HUES6 (cell line): ENCODE results near the gene FES.
A peak's percentile ranks its signal among the peaks of the same experiment; 100 is the strongest.

Experiments
- H3K27ac ChIP-seq: 2 replicates; pipeline ENCODE4 v1.7.0; 2013; ENCODE audit warnings: low read depth, mild to moderate bottlenecking, low read length, inconsistent platforms
- H3K27me3 ChIP-seq: 2 replicates; pipeline ENCODE4 v1.6.1; 2013; ENCODE audit warnings: low read length; ENCODE audit not compliant: control insufficient read depth, insufficient read depth
- H3K36me3 ChIP-seq: 2 replicates; pipeline ENCODE4 v1.6.1; 2013; ENCODE audit warnings: low read length; ENCODE audit not compliant: control insufficient read depth, insufficient read depth
- H3K4me1 ChIP-seq: 2 replicates; pipeline ENCODE4 v1.6.1; 2013; ENCODE audit warnings: low read length; ENCODE audit not compliant: control insufficient read depth, insufficient read depth
- H3K4me3 ChIP-seq: 2 replicates; pipeline ENCODE4 v1.5.1; 2013; ENCODE audit warnings: low read depth, low read length
- H3K9ac ChIP-seq: one replicate; pipeline ENCODE4 v1.6.1; 2013; ENCODE audit warnings: mild to moderate bottlenecking, low read length
- H3K9me3 ChIP-seq: 2 replicates; pipeline ENCODE4 v1.6.1; 2013; ENCODE audit warnings: low read depth, low read length; ENCODE audit not compliant: control insufficient read depth, insufficient read depth

Gene FES

GRCh38 chr15:90862487-90862886 lies 21.8 kb upstream of the FES start:
- Histone ChIP-seq H3K4me3 (no peak overlapping the region), H3K27ac (no peak overlapping the region), H3K4me1 (peaks cover 23% of the 10 kb centered on the region), H3K9ac (no peak overlapping the region), H3K27me3 (no peaks in the 10 kb centered on the region), H3K9me3 (no peaks in the 10 kb centered on the region), H3K36me3 (no peaks in the 10 kb centered on the region)

DNA sequence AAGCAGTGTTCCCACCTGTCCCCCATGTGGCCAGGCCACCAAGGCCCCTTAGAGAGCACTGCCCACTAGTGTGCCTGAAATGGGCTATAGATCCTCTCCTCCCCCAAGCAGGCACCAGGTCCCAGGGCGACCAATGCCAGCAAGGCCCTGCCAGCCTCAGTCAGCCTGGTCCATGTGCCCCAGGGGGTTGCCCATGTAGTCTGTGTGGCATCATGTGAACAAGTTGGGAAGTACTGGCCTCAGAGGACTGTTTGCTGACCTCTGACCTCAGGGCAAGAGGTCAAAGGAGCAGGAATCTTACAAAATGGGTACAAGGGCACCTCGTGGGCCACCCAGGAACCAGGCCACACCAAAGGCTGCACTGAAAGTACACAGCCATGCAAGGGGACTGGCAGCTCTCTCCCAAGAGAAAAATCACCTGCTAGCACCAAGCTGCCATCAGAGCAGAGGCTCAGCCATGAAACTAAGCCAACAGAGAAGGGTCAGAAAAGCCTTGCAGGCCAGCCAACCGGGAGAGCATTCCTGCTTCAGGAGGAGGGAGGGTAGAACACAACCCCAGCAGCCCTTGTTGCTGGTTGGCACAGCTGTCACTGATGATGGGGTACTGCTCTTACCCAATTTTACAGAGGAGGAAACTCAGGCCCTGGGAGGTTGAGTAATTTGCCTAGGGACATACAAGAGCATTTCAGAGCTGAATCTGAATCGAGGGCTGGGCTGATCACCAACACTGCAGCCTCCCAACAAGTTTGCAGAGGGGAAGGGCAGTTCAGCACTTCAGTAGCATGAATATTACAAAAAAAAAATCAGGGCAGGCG lies 21.1 kb upstream of the FES start:
- no peaks in the 10 kb centered on the region for H3K36me3 ChIP-seq
- peaks cover 26% of the 10 kb centered on the region for H3K4me1 ChIP-seq
- H3K27ac ChIP-seq: no peak overlapping the region
- no peak overlapping the region for H3K9ac ChIP-seq
- H3K4me3 ChIP-seq: no peak overlapping the region
- H3K27me3 ChIP-seq: no peaks in the 10 kb centered on the region
- no peaks in the 10 kb centered on the region for H3K9me3 ChIP-seq

GRCh38 chr15:90863987-90864386 lies 20.3 kb upstream of the FES start:
- Histone ChIP-seq H3K27ac (no peak overlapping the region), H3K9me3 (no peaks in the 10 kb centered on the region), H3K9ac (no peak overlapping the region), H3K4me1 (peaks cover 35% of the 10 kb centered on the region), H3K27me3 (no peaks in the 10 kb centered on the region), H3K4me3 (no peak overlapping the region), H3K36me3 (no peaks in the 10 kb centered on the region)

- H3K27ac ChIP-seq: no peak overlapping the region
These were observed 19.8 kb upstream of the FES start for GRCh38 chr15:90864507-90864906.

DNA sequence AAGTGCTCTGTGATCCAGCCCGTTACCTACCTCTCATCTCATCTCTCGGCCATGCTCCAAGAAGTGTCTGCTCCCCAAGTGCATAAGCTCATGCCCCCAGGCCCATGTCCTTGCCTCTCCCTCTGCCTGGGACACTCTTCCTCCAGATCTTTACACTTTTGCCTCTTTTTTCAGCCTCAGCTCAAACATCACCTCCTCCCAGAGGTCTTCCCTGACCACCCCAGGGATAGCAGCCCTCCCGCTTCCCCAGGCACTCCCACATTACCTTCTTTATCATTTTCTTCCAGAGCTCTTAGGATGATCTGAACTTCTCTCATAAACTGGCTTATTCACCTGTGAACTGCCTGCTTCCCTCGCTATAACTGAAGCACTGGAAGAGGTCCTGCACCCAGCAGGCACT lies 18.6 kb upstream of the FES start:
- Histone ChIP-seq H3K27me3 (no peaks in the 10 kb centered on the region), H3K36me3 (no peaks in the 10 kb centered on the region), H3K4me1 (peaks cover 38% of the 10 kb centered on the region), H3K4me3 (no peak overlapping the region), H3K9me3 (no peaks in the 10 kb centered on the region), H3K27ac (no peak overlapping the region), H3K9ac (no peak overlapping the region)

More at GRCh38 chr15:90864507-90864906, 19.8 kb upstream of the FES start:
- H3K9me3 ChIP-seq: no peaks in the 10 kb centered on the region
- no peaks in the 10 kb centered on the region for H3K36me3 ChIP-seq
- no peak overlapping the region for H3K4me3 ChIP-seq
- no peaks in the 10 kb centered on the region for H3K27me3 ChIP-seq
- H3K4me1 ChIP-seq: peaks cover 35% of the 10 kb centered on the region
- H3K9ac ChIP-seq: no peak overlapping the region

GRCh38 chr15:90866161-90866715 lies 18.1 kb upstream of the FES start:
- H3K27ac ChIP-seq: no peak overlapping the region
- H3K9me3 ChIP-seq: no peaks in the 10 kb centered on the region
- H3K9ac ChIP-seq: no peak overlapping the region
- H3K36me3 ChIP-seq: no peaks in the 10 kb centered on the region
- no peaks in the 10 kb centered on the region for H3K27me3 ChIP-seq
- H3K4me1 ChIP-seq: peaks cover 38% of the 10 kb centered on the region
- no peak overlapping the region for H3K4me3 ChIP-seq

GRCh38 chr15:90866800-90867199 lies 17.5 kb upstream of the FES start:
- H3K4me1 ChIP-seq: peaks cover 37% of the 10 kb centered on the region
- no peaks in the 10 kb centered on the region for H3K9me3 ChIP-seq
- H3K27me3 ChIP-seq: no peaks in the 10 kb centered on the region
- no peak overlapping the region for H3K27ac ChIP-seq
- no peaks in the 10 kb centered on the region for H3K36me3 ChIP-seq
- H3K4me3 ChIP-seq: no peak overlapping the region
- H3K9ac ChIP-seq: no peak overlapping the region

GRCh38 chr15:90868261-90868689 lies 16.0 kb upstream of the FES start, which contains the start of gene FURIN:
FURIN (plus strand) TSS chr15:90868588; CDS start chr15:90875741, 7,153 bp downstream.
- H3K27ac ChIP-seq: peak within 1 kb of the TSS; percentile 76; the same call in 1 of the 2 replicates
- H3K27me3 ChIP-seq: no peaks in the 10 kb centered on the region
- H3K9ac ChIP-seq: peak within 1 kb of the TSS; percentile 57
- H3K4me1 ChIP-seq: peaks cover 48% of the 10 kb centered on the region
- H3K36me3 ChIP-seq: no peaks in the 10 kb centered on the region
- no peak within 1 kb of the TSS for H3K4me3 ChIP-seq
- no peaks in the 10 kb centered on the region for H3K9me3 ChIP-seq

DNA sequence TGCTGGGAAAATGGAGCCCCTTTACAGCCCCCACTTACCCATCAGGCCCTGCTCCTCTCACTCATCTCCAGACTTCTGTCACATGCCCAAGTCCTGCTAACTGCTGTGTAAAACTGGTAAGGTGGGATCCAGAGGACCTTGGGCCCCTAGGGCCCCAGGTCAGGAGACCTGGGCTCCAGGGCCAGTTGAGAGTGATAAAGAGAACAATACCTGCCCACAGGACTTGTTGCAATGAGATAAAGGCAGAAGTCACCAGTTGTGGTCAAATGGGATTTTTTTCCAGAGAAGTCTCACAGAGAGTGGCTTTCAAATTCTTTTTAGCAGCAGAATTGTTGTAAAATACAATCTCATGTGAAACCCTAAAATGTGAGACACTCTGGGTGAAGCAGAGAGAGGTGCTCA lies 15.2 kb upstream of the FES start:
- peak overlapping the region; percentile 57 for H3K9ac ChIP-seq

GRCh38 chr15:90869601-90870353 lies 14.5 kb upstream of the FES start:
- Histone ChIP-seq H3K36me3 (no peaks in the 10 kb centered on the region), H3K4me1 (peaks cover 57% of the 10 kb centered on the region), H3K9me3 (no peaks in the 10 kb centered on the region), H3K9ac (peak overlapping the region; percentile 86), H3K27me3 (no peaks in the 10 kb centered on the region), H3K4me3 (0 out of 2 replicates have a peak overlapping the region, but pooled peaks have one; percentile 84), H3K27ac (peak overlapping the region; percentile 79; the same call in 1 of the 2 replicates)

More for the DNA sequence above, 15.2 kb upstream of the FES start:
- H3K27me3 ChIP-seq: no peaks in the 10 kb centered on the region
- H3K4me1 ChIP-seq: peaks cover 52% of the 10 kb centered on the region
- peak overlapping the region; percentile 76; the same call in 1 of the 2 replicates for H3K27ac ChIP-seq
- H3K4me3 ChIP-seq: no peak overlapping the region
- H3K9me3 ChIP-seq: no peaks in the 10 kb centered on the region
- H3K36me3 ChIP-seq: no peaks in the 10 kb centered on the region
